SU-DHL-6 (cell line): ENCODE results near the gene LILRB3.
A peak's percentile ranks its signal among the peaks of the same experiment; 100 is the strongest.

ENCODE experiments used
- H2AFZ ChIP-seq: fragments of 200-600 bp; sonication (generic); 2 replicates; pipeline ENCODE4 v1.6.1; 2014; ENCODE audit warnings: low read depth, mild to moderate bottlenecking, moderate library complexity, mixed read lengths, antibody characterized with exemption, low read length; ENCODE audit not compliant: severe bottlenecking
- H3F3A ChIP-seq: fragments of 200-600 bp; shearing (Covaris generic); 2 replicates; pipeline ENCODE4 v1.6.0; 2016; ENCODE audit warnings: antibody characterized with exemption, mild to moderate bottlenecking; ENCODE audit not compliant: insufficient read depth
- H3K27ac ChIP-seq: fragments of 200-600 bp; sonication (generic); 2 replicates; pipeline ENCODE4 v1.5.1; 2016; ENCODE audit warnings: low read depth, mild to moderate bottlenecking, low read length, moderate library complexity, mixed read lengths
- H3K27me3 ChIP-seq: fragments of 200-600 bp; sonication (generic), shearing (Covaris generic); 2 replicates; pipeline ENCODE4 v1.6.0; 2014; ENCODE audit warnings: mild to moderate bottlenecking, low read length
- H3K36me3 ChIP-seq: fragments of 200-600 bp; sonication (generic); 2 replicates; pipeline ENCODE4 v1.6.1; 2014; ENCODE audit warnings: mild to moderate bottlenecking, low read length, mixed read lengths
- H3K4me2 ChIP-seq: fragments of 300-600, 200-600 bp; shearing (Covaris generic), sonication (generic); 2 replicates; pipeline ENCODE4 v1.6.0; 2014; ENCODE audit warnings: low read length, low read depth, mild to moderate bottlenecking; ENCODE audit not compliant: poor library complexity, severe bottlenecking
- H3K4me3 ChIP-seq: fragments of 200-600 bp; sonication (generic); 2 replicates; pipeline ENCODE4 v1.5.1; 2014; ENCODE audit warnings: antibody characterized with exemption, low read length, mild to moderate bottlenecking, mixed read lengths; ENCODE audit not compliant: insufficient read depth, poor library complexity, severe bottlenecking
- H3K79me2 ChIP-seq: fragments of 200-600 bp; sonication (generic); 2 replicates; pipeline ENCODE4 v1.6.1; 2014; ENCODE audit warnings: mild to moderate bottlenecking, low read length, moderate library complexity; ENCODE audit not compliant: insufficient read depth
- H3K9ac ChIP-seq: fragments of 200-600 bp; sonication (generic); 2 replicates; pipeline ENCODE4 v1.7.0; 2014; ENCODE audit warnings: mild to moderate bottlenecking, low read length
- H3K9me2 ChIP-seq: fragments of 200-600 bp; sonication (generic); replicated peaks from 2 replicates; pipeline ENCODE4 v1.6.1; 2014; ENCODE audit warnings: low read length; ENCODE audit not compliant: insufficient read depth
- H3K9me3 ChIP-seq: fragments of 200-600 bp; sonication (generic); 2 replicates; pipeline ENCODE4 v1.6.1; 2014; ENCODE audit warnings: low read length, mixed read lengths; ENCODE audit not compliant: insufficient read depth
- H4K20me1 ChIP-seq: fragments of 200-600 bp; sonication (generic); 2 replicates; pipeline ENCODE4 v1.6.1; 2014; ENCODE audit warnings: low read depth, mild to moderate bottlenecking, antibody characterized with exemption, low read length, moderate library complexity, mixed read lengths
- EZH2phosphoT487 ChIP-seq: fragments of 200-600 bp; sonication (generic), shearing (Covaris generic); conservative IDR thresholded peaks from 2 replicates; pipeline ENCODE4 v1.6.1; 2018; ENCODE audit warnings: mild to moderate bottlenecking, antibody characterized with exemption, low read length, moderate library complexity, mixed read lengths
- TF ChIP-seq, protein P1 (sequence below): fragments of 200-600 bp; sonication (generic); IDR thresholded peaks from one replicate; pipeline ENCODE4 v1.5.1; 2017; ENCODE audit warnings: antibody characterized with exemption, mild to moderate bottlenecking, low read length, moderate library complexity; ENCODE audit not compliant: insufficient read depth, poor library complexity, severe bottlenecking

LILRB3 gene

DNA sequence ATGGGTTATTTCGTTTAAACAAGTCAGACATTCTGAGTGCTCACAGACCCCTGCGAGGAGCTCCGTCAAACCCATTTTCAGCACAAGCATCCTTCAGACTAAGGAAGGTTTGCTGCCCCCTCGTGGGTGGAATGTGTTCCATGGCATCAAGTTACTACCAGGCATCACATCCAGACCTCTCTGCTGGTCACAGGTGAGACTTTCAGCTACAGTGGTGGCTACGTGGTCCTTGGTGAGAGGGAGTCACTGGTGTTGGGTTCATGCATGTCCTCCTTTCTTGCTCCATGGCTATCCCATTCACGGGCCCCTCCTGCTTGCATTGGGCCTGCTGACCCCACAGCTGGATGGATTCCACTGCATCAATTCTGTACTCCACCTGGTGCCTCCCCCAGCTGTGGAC is 43.3 kb upstream of the LILRB3 start:
- H3K9me2 ChIP-seq = no peaks in the 10 kb centered on the region
- no peaks in the 10 kb centered on the region for H3K9me3 ChIP-seq
- H3K79me2 ChIP-seq = no peaks in the 10 kb centered on the region
- no peak overlapping the region for H3K4me2 ChIP-seq
- no peak overlapping the region for H3K4me3 ChIP-seq
- no peaks in the 10 kb centered on the region for H3K36me3 ChIP-seq
- H3K9ac ChIP-seq = no peak overlapping the region
- H3K27me3 ChIP-seq = no peaks in the 10 kb centered on the region
- TF ChIP-seq, protein P1, sequence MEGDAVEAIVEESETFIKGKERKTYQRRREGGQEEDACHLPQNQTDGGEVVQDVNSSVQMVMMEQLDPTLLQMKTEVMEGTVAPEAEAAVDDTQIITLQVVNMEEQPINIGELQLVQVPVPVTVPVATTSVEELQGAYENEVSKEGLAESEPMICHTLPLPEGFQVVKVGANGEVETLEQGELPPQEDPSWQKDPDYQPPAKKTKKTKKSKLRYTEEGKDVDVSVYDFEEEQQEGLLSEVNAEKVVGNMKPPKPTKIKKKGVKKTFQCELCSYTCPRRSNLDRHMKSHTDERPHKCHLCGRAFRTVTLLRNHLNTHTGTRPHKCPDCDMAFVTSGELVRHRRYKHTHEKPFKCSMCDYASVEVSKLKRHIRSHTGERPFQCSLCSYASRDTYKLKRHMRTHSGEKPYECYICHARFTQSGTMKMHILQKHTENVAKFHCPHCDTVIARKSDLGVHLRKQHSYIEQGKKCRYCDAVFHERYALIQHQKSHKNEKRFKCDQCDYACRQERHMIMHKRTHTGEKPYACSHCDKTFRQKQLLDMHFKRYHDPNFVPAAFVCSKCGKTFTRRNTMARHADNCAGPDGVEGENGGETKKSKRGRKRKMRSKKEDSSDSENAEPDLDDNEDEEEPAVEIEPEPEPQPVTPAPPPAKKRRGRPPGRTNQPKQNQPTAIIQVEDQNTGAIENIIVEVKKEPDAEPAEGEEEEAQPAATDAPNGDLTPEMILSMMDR = peak; percentile 46
- TF ChIP-seq EZH2phosphoT487 = no peak
- H4K20me1 ChIP-seq = no peaks in the 10 kb centered on the region
- no peak overlapping the region for H3K27ac ChIP-seq
- H2AFZ ChIP-seq = no peak overlapping the region
- H3F3A ChIP-seq = no peaks in the 10 kb centered on the region

DNA sequence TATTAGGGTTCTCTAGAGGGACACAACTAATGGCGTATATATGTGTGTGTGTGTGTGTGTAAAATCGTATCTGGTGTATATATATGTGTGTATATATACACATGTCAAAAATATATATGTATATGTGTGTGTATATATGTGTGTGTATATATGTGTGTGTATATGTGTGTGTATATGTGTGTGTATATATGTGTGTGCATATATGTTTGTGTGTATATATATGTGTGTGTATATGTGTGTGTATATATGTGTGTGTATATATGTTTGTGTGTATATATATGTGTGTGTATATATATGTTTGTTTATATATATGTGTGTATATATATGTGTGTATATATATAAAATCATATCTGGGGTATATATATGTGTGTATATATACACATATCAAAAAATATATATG is 39.7 kb upstream of the LILRB3 start:
- Histone ChIP-seq H3K9me3 (no peaks in the 10 kb centered on the region), H3K9me2 (no peaks in the 10 kb centered on the region), H3K27ac (no peak overlapping the region), H4K20me1 (no peaks in the 10 kb centered on the region), H3K27me3 (no peaks in the 10 kb centered on the region), H3K4me2 (no peak overlapping the region), H3K36me3 (no peaks in the 10 kb centered on the region), H3K9ac (no peak overlapping the region), H3K79me2 (no peaks in the 10 kb centered on the region), H2AFZ (no peak overlapping the region), H3K4me3 (no peak overlapping the region), H3F3A (no peaks in the 10 kb centered on the region)
- TF ChIP-seq EZH2phosphoT487 = no peak
- TF ChIP-seq, protein P1 = no peak

DNA sequence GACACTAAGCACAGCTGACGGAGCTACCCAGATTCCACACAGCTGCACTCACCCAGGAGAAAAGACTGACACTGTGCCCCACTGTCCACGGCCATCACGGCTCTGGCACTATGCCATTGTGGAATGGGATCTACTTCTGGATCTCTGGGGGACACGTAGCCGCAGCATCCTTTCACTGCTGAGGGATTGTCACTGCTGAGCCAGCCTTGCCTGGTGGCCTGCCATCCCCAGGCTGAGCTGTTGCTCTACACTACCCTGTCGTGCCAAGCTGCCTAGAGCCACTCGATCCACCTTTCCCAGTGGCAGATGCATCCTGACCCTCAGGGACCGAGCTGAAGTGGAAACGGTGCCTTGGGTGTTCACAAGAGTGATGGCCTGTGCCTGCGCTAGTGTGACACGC is 39.3 kb upstream of the LILRB3 start:
- H4K20me1 ChIP-seq = no peaks in the 10 kb centered on the region
- no peak overlapping the region for H3K4me3 ChIP-seq
- H3K27ac ChIP-seq = no peak overlapping the region
- H2AFZ ChIP-seq = no peak overlapping the region
- no peaks in the 10 kb centered on the region for H3K36me3 ChIP-seq
- no peak overlapping the region for H3K4me2 ChIP-seq
- no peak overlapping the region for H3K9ac ChIP-seq
- no peak for TF ChIP-seq EZH2phosphoT487
- TF ChIP-seq, protein P1 = no peak
- H3K9me2 ChIP-seq = no peaks in the 10 kb centered on the region
- H3K79me2 ChIP-seq = no peaks in the 10 kb centered on the region
- no peaks in the 10 kb centered on the region for H3F3A ChIP-seq
- H3K27me3 ChIP-seq = no peaks in the 10 kb centered on the region
- no peaks in the 10 kb centered on the region for H3K9me3 ChIP-seq

DNA sequence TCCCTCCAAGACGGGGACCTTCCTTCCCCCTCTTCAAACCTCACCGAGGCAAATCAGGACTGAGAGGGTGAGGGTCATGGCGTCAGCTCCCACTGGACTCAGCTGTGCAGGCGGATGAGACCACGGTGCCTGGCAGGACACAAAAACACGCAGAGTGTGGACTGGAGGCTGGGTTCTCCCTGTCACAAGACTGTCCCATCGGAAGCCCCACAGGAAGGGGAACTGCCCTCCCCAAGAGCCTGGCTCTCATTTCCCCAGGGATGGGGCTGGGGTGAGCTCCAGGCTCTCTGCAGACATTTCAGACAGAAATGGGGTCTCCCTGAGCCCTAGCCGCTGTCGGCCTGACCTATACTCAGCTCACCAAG is 34.3 kb upstream of the LILRB3 start, which contains the start of gene LILRB5:
Gene LILRB5, minus strand, starts transcription at position 158 of the 365 bp plus-strand sequence. Its CDS starts 80 bp downstream, at position 78.
- no peaks in the 10 kb centered on the region for H3K79me2 ChIP-seq
- H3K9ac ChIP-seq = no peak within 1 kb of the TSS
- H4K20me1 ChIP-seq = no peaks in the 10 kb centered on the region
- no peak within 1 kb of the TSS for H2AFZ ChIP-seq
- no peaks in the 10 kb centered on the region for H3K36me3 ChIP-seq
- H3K27ac ChIP-seq = no peak within 1 kb of the TSS
- H3K9me3 ChIP-seq = no peaks in the 10 kb centered on the region
- H3K27me3 ChIP-seq = no peaks in the 10 kb centered on the region
- no peaks in the 10 kb centered on the region for H3F3A ChIP-seq
- H3K4me3 ChIP-seq = no peak within 1 kb of the TSS
- no peak for TF ChIP-seq EZH2phosphoT487
- TF ChIP-seq, protein P1 = no peak
- no peak within 1 kb of the TSS for H3K4me2 ChIP-seq
- no peaks in the 10 kb centered on the region for H3K9me2 ChIP-seq
